ENCODE results near the gene ABHD12. TPM values are rescaled to one million over a fixed set of nuclear protein-coding genes. Genes with fewer than 3 reads are reported as not detected.

Gene ABHD12
- polyA plus RNA-seq, 5 donors = 39.0 to 51.3 (median 42.7) TPM

GRCh38 chr20:25258828-25259227 is 131.8 kb downstream of the ABHD12 start:
- no peak for DNase-seq

- DNase-seq = no peak
These were observed 132.2 kb downstream of the ABHD12 start for GRCh38 chr20:25258476-25258805.

- no peak for DNase-seq
These were observed 132.7 kb downstream of the ABHD12 start for GRCh38 chr20:25257756-25258475.

- DNase-seq = no peak
These were observed 133.5 kb downstream of the ABHD12 start for GRCh38 chr20:25257130-25257529.

- DNase-seq = no peak
These were observed 134.3 kb downstream of the ABHD12 start for GRCh38 chr20:25256226-25256859.

GRCh38 chr20:25254986-25255680 is 135.5 kb downstream of the ABHD12 start:
- DNase-seq = no peak

GRCh38 chr20:25254571-25254970 is 136.1 kb downstream of the ABHD12 start:
- no peak for DNase-seq

- DNase-seq = no peak
These were observed 136.9 kb downstream of the ABHD12 start for GRCh38 chr20:25253606-25254275.

GRCh38 chr20:25252686-25253421 is 137.8 kb downstream of the ABHD12 start:
- no peak for DNase-seq

GRCh38 chr20:25252230-25252651 is 138.4 kb downstream of the ABHD12 start:
- no peak for DNase-seq

GRCh38 chr20:25251558-25251957 is 139.1 kb downstream of the ABHD12 start:
- no peak for DNase-seq

GRCh38 chr20:25251019-25251418 is 139.6 kb downstream of the ABHD12 start:
- no peak for DNase-seq

GRCh38 chr20:25250508-25250907 is 140.1 kb downstream of the ABHD12 start:
- DNase-seq = no peak

Other genes starting within 250 kb of the ABHD12 start
- 10 to 100 TPM; 41.5 to 57.3 (median 43.3) TPM for gene ENTPD6, start 195.1 kb downstream of the ABHD12 start, polyA plus RNA-seq (ENCODE audit: insufficient read depth in 1 of 5, insufficient read length in 5 of 5, low replicate concordance in 1 of 5)
- 10 to 100 TPM; 33.7 to 55.9 (median 39.6) TPM for gene PYGB, start 142.8 kb downstream of the ABHD12 start, polyA plus RNA-seq (ENCODE audit: insufficient read depth in 1 of 5, insufficient read length in 5 of 5, low replicate concordance in 1 of 5)
- gene GINS1, start 16.8 kb upstream of the ABHD12 start, polyA plus RNA-seq (ENCODE audit: insufficient read depth in 1 of 5, insufficient read length in 5 of 5, low replicate concordance in 1 of 5) = 10 to 100 TPM; 12.6 to 25.5 (median 16.7) TPM
- 10 to 100 TPM; 56.0 to 76.8 (median 65.4) TPM for gene NINL, start 194.7 kb upstream of the ABHD12 start, polyA plus RNA-seq (ENCODE audit: insufficient read depth in 1 of 5, insufficient read length in 5 of 5, low replicate concordance in 1 of 5)
- gene NANP, start 233.2 kb upstream of the ABHD12 start, polyA plus RNA-seq (ENCODE audit: insufficient read depth in 1 of 5, insufficient read length in 5 of 5, low replicate concordance in 1 of 5) = 1 to 10 TPM; 4.6 to 6.3 (median 4.7) TPM

Measured in right lung (tissue), 5 donors.